Measurements from ENCODE around the gene MIB2.

The MIB2 gene

DNA sequence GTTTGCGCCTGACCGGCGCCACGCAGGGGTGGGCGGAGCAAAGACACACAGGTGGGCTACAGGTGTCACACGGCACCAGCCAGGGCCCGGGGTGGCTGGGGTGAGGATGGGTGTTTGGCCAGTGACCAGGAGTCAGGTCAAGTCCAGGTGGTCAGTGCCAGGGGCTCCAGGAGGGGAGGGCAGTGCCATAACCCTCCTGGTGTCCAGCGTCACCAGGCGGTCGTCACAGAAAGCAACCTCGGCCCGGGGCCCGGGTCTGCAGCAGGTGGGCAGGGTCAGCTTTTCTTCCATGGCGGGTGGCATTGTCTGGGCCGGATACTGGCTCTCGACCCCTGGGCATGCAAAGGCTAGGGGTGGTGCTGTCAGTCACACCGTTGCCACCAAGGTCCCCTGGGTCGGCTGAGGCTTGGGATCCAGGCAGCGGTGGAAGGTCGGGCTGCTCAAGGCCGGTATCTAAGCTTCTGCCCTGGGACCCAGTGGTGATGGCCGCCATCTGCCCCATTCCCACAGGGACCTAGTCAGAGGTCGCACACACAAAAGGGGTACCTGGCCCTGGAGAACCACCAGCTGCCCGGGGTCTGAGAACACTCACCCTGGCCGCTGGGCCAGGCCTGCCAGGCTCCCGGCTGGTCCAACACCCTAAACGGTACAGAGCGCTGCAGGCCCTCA, 17.1 kb upstream of the MIB2 start:
- no peak for DNase-seq (ENCODE audit: low read depth)

DNA sequence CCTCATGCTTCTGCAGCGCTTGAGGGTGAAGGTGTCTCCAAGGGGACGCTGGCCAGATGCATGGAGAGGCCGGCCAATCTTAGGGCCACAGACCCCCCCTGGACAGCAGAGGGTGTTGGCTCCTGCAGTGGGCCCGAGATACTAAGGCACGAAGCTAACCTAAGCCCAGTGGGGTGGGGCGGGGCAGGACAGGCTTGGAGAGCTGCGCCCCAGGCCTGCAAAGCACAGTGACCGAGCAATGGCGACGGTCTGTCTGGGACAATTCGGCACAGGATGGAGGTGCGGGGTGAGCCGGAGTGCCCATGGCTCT, 16.6 kb upstream of the MIB2 start:
- DNase-seq (ENCODE audit: low read depth) = no peak

DNA sequence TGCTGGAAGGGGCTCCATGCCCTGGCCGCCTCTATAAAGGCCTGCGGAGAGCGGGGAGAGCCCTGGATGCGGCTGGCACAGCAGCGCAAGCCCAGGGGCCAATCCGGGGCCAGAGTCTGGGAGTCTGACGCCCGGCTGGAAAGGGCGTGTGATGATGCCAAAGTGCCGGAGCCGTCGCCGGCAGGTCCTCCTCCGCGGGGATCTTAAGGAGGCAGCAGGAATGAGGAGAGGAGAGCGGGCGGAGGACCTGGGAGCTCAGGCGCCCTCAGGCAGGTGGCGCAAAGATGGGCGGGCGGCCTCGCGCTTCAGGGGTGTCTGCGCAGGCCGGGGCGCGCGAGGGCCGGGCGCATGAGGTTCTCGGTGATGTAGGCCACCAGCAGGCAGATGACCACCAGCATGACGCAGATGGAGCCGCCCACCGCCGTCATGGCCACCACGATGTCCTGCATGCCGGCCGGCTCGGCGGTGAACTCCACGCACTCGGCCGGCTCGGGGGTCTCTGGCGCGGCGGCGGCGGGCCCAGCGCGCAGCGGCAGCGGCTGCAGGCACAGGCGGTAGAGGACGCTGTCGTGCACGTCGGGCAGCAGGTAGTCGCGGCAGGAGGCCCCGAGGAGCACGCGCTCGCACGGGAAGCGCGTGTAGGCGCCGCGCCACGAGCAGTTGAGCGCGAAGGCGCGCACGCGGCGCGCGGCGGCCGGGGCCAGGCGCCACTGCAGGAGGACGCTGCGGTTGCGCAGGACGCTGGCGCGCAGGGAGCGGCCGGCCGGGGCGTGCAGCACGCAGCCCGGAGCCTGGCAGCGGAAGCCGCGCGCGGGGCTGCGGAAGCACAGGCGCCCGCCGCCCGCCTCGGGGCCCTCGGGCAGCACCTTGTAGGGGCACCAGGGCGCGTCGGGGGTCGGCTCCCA, 16.0 kb upstream of the MIB2 start:
- DNase-seq (ENCODE audit: low read depth) = no peak

DNA sequence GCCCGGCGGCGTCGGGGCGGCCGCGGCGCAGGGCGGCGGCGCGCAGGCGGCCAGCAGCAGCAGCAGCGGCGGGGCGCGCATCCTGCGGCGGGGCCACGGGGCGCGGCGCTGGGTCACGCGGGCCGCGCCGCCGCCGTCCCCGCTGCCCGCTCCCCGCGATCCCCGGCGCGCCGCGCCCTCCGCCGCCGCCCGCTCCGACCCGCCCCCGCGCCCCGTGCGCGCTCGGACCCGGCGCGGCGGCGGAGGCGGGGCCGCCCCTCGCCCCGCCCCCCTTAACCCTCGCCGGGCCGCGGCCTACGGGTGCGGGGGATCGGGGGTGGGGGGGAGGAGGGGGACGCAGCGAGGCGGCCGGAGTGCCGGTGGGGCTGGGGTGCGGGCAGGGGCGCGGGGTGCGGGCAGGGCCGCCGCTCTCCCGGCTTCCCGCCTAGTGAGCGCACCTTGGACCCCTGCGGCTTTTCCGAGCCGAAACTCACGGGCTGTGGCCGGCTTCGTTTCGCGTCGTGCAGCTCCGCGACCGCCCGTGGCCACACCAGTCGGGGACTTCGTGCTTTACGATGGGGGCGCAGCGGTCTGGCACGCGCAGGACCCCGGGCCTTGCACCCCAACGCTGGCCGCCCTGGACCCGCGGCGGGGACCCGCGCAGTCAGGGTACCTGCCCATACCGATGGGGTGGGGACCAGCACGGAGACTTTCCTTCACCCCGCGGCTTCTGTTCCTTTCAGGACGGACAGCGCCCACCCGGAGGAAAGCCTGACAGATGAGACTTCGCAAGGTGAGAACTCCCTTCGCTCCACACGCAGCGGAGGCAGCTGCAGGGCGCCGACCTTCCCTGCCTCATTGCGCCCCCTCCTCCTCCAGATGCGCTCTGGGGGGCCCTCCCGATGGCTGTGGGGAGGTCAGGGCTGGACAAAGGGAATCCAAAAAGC, 15.1 kb upstream of the MIB2 start, which contains the start of gene FNDC10:
Gene FNDC10 (minus strand): TSS at position 201 of the 926 bp plus-strand sequence. CDS start 120 bp downstream, at position 81.
- no peak for DNase-seq (ENCODE audit: low read depth)

DNA sequence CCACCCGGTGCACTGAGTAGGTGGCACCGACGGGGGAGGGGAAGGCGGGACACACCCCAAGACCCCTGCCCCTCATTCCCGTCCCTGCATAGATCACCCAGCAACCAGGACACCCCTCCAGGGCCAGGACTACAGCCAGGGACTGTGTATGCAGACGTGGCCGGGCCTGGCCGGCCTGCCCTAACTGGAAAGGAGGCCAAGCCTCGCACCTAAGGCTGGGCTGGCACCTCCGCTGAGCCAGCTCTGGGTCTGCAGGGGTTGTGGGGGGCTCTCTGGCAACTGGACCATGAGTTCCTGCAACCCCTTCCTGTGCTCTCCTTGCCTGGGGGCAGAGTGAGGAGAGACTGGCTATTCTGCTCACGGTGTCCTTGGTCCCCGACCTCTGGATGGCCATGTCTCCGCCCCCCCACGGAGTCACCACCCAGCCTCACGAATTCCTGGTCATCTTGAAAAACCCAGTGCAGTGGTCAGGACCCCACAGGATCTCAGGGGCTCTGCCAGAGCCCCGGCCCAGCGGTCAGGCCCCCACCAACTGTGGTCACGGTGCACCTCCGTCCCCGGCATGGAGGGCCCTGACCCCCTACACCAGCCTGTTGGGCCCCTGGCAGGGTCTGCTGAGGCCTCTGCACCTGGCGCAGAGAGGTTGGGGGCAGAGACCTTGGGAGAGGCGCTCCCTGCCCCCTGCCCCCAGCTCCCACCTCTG, 14.3 kb upstream of the MIB2 start:
- no peak for DNase-seq (ENCODE audit: low read depth)

DNA sequence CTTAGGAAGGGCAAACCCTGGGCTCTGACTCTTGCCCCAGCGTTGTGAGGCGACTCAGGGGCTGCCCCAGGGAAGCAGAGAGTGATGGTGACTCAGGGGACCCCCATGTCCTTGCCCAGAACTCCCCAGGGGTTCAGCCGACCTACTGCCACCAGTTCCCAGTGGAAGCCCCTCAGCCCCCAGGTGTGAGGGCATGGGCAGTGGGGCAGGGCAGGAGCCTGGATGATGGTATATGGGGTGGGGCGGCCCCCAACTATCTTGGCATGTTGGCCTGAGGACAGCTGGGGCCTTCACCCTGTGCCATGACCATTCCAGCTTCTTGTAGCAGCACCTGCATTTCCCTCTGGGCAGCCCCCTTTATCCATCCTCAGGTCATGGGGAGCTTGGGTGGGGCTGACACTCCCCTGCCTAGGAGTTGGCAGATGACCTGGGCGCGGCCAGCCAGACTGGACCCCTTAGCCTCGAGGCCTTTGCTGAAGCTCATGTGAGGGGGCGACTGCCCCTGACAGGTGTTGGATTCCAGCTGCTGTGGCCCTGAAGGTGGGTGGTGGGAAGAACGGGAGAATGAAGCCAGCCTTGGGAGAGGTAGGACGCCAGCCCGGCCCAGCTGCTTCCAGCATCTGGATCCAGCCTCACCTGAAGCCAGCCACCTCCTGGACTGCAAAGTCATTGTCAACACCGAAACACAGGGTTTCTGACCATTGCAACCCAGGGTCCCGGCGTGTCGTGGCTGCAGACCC, 13.6 kb upstream of the MIB2 start:
- no peak for DNase-seq (ENCODE audit: low read depth)

DNA sequence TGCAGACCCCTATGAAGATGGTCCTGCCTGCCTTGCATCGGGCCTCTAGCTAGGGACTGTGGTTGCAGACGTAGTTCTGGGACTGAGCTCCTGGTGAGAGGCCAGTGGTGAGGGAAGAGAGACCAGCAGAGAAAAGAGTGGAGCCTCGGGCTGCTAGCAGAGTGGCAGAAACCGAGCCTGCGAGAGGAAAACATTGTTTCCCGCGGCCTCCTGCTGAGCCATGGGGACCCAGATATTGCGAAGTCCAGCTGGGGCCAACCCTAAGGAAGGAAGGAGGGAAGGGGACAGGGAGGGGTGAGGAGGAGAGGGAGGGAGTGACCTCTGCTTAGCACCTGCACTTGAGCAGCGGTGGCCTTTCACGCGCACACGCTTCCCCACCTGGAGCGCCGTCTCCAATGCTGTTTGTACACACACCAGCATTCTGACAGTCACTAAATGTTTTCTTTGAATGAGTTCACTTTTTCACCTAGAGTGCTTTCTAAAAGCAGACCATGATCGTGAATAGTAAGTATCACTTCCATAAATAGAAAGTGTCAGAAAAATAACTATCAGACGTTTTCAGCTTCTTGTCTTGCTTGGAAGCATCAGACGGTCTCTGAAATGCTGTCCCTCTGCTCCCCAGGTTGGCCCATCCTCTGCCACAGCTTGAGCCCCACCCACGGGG, 12.9 kb upstream of the MIB2 start:
- no peak for DNase-seq (ENCODE audit: low read depth)

DNA sequence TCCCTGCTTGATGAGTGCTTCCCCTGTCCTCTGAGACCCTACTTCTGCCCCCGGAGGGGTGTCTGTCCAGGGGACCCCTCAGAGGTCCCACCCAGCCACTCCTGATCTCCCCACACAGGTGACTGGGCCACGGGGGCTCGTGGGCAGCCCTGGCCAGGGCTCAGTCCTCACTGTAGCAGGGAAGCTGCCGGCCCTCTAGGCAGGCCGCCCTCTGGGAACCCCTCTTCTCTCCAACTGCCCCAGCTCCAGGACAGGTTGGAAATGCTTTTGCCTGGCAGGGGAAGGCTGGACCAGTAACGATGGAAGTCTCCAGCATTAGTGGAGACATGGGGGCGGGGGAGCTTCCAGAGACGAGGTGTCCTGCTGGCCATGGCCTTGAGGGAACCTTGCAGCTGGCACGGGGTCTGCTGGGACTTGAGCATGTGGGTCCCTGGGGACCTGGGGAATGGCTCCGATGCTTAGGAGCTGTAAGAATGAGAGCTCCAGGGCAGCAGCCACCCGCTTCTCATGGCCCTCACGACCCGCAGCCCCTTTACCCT, 12.3 kb upstream of the MIB2 start:
- DNase-seq (ENCODE audit: low read depth) = no peak

DNA sequence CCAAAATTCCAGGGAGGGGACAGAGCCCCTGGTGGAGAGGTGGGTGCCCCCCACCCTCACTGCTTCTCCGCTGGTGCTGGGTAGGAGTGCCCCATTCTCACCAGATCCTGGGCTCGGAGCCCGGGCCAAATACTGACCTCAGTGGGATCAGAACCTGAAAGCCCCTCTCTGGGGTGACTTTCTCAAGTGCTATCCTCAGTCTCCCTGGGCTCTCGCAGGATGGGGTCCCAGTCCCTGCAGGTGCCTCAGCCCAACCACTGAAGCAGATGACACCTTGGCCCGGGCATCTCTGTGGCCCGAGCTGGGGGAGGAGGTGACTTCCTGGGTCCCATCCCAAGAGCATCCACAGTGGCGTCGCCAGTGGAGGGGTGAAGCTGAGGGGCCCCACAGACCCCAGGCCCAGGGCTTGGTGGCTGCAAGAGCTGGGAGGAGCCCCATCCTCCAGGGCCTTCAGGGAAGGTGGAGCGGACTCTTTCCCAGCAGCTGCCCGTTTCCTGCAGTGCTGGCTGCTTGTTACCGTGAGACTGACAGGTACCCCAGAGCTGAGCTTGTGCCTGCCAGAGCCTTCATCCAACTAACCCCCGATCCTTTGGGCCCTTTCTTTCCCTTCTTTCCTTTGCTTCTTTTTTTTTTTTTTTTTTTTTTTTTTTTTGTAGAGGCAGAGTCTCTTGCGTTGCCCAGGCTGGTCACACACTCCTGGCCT, 11.5 kb upstream of the MIB2 start:
- DNase-seq (ENCODE audit: low read depth) = no peak

DNA sequence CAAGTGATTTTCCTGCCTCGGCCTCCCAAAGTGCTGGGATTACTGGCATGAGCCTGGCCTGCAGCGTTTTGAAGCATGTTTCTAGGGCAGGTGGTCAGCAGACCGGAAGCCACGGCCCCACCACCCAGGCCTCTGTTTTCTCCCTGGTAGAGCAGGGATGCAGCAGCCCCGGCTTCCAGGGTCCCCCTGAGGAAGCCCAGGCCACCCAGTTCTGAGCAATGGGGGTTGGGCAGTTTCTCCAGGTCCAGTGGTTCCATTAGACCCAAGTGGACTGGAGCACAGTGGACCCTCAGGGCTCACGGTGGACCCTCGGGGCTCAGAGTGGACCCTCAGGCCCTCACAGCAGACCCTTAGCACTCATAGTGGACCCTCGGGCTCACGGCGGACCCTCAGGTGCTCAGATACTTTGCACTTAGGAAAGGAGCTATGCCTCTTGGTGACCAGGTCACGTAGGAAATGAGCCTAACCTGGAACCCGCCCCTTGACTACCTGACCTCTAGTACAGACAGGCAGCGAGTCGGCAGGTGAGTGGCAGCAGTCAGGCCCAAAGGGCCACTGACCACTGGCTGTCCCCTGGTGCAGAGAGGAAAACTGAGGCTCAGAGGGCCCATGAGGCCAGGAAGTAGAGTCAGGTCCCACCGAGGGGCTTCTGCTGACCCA, 10.8 kb upstream of the MIB2 start:
- no peak for DNase-seq (ENCODE audit: low read depth)

DNA sequence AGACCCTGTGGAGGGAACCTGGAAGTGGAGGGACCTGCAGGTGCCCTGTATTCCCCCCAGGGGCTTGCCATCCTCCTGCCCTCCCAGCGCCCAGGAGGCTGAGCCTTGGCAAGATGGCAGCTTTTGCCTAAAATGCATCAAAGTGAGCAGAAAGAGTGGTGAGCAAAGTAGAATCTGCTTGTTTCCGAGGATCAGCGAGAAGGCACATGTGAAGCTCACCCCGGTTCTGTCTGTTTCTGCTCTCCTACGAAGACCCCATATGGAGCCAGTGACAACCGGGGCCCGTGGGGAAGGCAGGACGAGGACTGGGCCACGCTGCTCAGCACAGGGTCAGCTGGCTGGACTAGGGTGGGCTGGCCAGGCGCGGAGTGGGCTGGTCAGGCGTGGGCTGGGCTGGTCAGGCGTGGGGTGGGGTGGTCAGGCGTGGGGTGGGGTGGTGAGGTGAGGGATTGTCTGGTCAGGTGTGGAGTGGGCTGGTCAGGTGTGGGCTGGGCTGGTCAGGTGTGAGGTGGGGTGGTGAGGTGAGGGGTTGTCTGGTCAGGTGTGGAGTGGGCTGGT, 10.2 kb upstream of the MIB2 start:
- no peak for DNase-seq (ENCODE audit: low read depth)

DNA sequence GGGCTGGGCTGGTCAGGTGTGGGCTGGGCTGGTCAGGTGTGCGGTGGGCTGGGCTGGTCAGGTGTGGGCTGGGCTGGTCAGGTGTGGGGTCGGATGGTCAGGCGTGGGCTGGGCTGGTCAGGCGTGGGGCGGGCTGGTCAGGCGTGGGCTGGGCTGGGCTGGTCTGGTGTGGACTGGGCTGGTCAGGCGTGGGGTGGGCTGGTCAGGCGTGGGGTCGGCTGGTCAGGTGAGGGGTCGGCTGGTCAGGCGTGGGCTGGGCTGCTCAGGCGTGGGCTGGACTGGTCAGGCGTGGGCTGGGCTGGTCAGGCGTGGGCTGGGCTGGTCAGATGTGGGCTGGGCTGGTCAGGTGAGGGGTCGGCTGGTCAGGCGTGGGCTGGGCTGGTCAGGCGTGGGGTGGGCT, 9.6 kb upstream of the MIB2 start:
- DNase-seq (ENCODE audit: low read depth) = no peak

DNA sequence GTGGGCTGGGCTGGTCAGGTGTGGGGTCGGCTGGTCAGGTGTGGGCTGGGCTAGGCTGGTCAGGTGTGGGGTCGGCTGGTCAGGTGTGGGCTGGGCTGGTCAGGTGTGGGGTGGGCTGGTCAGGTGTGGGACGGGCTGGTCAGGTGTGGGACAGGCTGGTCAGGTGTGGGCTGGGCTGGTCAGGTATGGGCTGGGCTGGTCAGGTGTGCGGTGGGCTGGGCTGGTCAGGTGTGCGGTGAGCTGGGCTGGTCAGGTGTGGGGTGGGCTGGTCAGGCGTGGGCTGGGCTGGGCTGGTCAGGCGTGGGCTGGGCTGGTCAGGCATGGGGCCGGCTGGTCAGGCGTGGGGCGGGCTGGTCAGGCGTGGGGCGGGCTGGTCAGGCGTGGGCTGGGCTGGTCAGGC, 9.1 kb upstream of the MIB2 start:
- DNase-seq (ENCODE audit: low read depth) = no peak

DNA sequence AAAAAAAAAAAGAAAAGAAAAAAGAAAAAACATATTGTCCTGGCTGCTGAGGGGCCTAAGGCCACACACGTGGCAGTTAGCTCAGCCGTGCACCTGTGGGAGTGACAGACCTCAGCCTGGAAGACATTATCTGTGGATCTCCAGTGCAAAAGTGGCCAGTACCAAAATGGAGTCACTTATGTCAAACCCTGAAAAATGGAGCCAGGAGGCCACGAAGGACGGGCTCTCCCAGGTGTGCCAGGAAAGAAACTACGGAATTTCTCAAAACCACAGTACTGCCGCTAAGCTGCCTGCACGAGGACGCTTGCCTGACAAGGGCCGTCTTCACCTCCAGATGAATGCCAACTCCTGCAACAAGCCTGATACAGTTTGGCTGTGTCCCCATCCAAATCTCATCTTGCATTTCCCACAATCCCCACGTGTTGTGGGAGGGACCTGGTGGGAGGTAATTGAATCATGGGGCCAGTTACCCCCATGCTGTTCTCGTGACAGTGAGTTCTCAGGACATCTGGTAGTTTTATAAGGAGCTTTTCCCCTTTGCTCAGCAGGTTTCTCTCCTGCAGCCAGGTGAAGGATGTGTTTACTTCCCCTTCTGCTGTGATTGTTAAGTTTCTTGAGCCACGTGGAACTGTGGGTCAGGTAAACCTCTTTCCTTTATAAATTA, 5.3 kb upstream of the MIB2 start:
- no peak for DNase-seq (ENCODE audit: low read depth)

DNA sequence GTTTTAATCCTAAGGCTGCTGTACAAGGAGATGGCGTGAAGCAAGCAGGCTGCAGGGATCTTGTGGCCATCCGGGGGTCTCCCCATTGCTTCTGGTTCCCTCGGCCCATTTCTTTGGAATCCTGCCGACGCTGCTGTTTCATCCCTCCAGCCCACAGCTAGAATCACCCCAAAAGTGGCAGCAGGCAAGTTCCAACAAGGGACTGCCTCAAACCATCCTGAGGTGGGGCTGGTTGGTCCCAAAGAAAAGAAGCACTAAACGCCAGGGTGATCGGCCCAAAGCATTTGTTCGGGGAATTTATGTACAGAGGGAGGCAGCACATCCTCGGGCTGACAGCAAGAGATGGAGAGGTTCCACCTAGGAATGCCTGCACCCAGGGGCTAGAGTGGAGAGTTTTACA, 4.5 kb upstream of the MIB2 start:
- no peak for DNase-seq (ENCODE audit: low read depth)

DNA sequence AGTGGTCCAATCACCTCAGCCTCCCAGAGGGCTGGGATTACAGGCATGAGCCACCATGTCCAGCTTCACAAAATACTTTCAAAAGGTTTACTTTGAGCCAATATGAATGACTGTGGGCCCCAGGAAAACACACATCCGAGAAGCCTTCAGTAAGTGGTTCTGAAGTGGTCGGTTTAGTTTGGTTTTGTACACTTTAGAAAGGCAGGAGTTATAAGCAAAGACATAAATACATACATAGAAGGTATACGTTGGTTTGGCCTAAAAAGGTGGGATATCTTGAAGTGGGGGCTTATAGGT, 3.2 kb upstream of the MIB2 start:
- DNase-seq (ENCODE audit: low read depth) = no peak

DNA sequence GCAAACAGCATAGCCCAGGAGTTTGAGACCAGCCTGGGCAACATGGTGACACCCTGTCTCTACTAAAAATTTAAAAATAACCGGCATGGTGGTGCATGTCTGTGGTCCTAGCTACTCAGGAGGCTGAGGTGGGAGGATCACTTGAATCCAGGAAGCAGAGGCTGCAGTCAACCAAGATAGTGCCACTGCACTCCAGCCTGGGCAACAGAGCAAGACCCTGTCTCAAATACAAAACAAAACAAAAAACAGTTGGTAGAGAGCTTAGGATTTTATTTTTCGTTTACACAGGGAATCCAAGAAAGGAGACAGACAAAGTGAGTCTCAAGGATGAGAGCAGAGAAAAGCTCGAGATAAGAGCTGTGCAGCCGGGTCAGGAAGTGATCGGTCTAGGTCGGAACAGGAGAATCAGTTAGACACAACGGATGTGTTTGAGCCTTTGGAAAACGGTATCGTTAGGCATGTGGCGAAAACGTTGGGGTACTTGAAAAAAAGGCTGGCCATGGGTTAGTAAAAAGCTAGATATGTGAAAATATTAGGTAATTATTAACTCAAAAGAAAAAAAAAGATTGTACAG, 1.7 kb upstream of the MIB2 start:
- no peak for DNase-seq (ENCODE audit: low read depth)

Measured in fibroblast of the conjunctiva (primary cell).